Measurements from ENCODE around the gene FAM3A. TPM values are rescaled to one million over a fixed set of nuclear protein-coding genes. Genes with fewer than 3 reads are reported as not detected.

FAM3A gene
- total RNA-seq, 1 experiment from 2014 or later, result 15.6 TPM

DNA sequence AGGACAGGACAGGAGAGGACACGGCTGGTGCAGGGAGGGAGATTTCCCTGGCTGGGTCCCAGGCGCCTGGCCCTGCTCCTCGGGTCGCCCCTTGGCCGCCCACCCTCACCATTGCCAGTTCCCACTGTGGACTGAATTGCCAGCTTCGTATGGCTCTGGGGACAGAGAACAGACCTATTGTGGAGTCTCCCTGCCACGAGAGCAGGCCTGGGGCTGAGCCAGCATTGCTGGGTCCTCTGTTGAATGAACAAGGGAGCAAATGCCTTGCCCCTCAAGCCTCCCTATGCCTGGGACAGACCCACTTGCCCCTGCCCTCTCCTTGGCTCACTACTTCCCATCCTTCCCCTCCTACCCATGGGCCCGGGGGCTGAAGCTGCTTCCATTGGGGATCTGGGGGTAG, 53.6 kb downstream of the FAM3A start:
- Histone ChIP-seq H3K27me3 (ENCODE audit: insufficient read depth, low read length) (no peaks in the 10 kb centered on the region), H3K4me3 (replicated peaks in 1 of 2; ENCODE audit: low read depth in 1 of 2, low read length in 2 of 2) (no peak overlapping the region), H3K9ac (ENCODE audit: low read length) (no peak overlapping the region), H3K27ac (ENCODE audit: low read depth, low read length) (no peak overlapping the region), H3K9me3 (ENCODE audit: control insufficient read depth in 1 of 2, insufficient read depth in 1 of 2, low read depth in 1 of 2, low read length in 2 of 2) (no peaks in the 10 kb centered on the region), H3K4me2 (ENCODE audit: low read length) (no peak overlapping the region), H4K20me1 (ENCODE audit: insufficient read depth) (no peaks in the 10 kb centered on the region), H3K79me2 (ENCODE audit: insufficient read depth, low read length) (peaks cover 24% of the 10 kb centered on the region), H2AFZ (ENCODE audit: low read depth, low read length, poor library complexity, severe bottlenecking) (no peak overlapping the region), H3K4me1 (ENCODE audit: control insufficient read depth in 1 of 2, insufficient read depth in 2 of 2, low read length in 2 of 2) (peaks cover 5 to 8% of the 10 kb centered on the region in 2 experiments; a peak in 1 of 4 replicates), H3K36me3 (ENCODE audit: control insufficient read depth in 1 of 2, insufficient read depth in 2 of 2, low read length in 2 of 2) (peaks cover 2 to 4% of the 10 kb centered on the region in 2 experiments; a peak in 1 of 4 replicates), H3K9me2 (ENCODE audit: insufficient read depth) (no peaks in the 10 kb centered on the region)
- RAD21 ChIA-PET (ENCODE audit: low non-redundant PET in 1 of 2, low total read pairs in 2 of 2, uncharacterized antibody in 2 of 2, unreplicated experiment in 2 of 2), result no interaction called here
- TF ChIP-seq SP1 (IDR thresholded peaks at IDR 0.05; ENCODE audit: low read depth) (no peak), ZNF274 (IDR thresholded peaks at IDR 0.05; ENCODE audit: low read depth, low read length) (no peak), POLR2AphosphoS5 (IDR thresholded peaks at IDR 0.05; ENCODE audit: low read depth, low read length) (no peak), CEBPB (IDR thresholded peaks at IDR 0.05; ENCODE audit: low read depth) (no peak), EGR1 (IDR thresholded peaks at IDR 0.05; ENCODE audit: low read depth) (no peak), SIN3A (IDR thresholded peaks at IDR 0.05; ENCODE audit: low read depth) (no peak), ZFX (IDR thresholded peaks at IDR 0.05) (no peak), ELF1 (IDR thresholded peaks at IDR 0.05; ENCODE audit: borderline replicate concordance, low read depth) (no peak), EZH2phosphoT487 (IDR thresholded peaks at IDR 0.05; ENCODE audit: borderline replicate concordance) (no peak), SRF (IDR thresholded peaks at IDR 0.05; ENCODE audit: low read depth) (no peak), EZH2 (IDR thresholded peaks at IDR 0.05) (no peak), POLR2A (IDR thresholded peaks at IDR 0.05; ENCODE audit: borderline replicate concordance, extremely low read depth, insufficient read depth, insufficient read length) (no peak), YY1 (IDR thresholded peaks at IDR 0.05; ENCODE audit: extremely low read depth, insufficient replicate concordance, low read depth, low read length) (no peak), RAD21 (IDR thresholded peaks at IDR 0.05; ENCODE audit: low read depth) (no peak), CBX3 (IDR thresholded peaks at IDR 0.05; ENCODE audit: low read depth) (no peak)
- TF ChIP-seq, protein P1, sequence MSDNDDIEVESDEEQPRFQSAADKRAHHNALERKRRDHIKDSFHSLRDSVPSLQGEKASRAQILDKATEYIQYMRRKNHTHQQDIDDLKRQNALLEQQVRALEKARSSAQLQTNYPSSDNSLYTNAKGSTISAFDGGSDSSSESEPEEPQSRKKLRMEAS (IDR thresholded peaks at IDR 0.05), result no peak
- TF ChIP-seq, protein P2, sequence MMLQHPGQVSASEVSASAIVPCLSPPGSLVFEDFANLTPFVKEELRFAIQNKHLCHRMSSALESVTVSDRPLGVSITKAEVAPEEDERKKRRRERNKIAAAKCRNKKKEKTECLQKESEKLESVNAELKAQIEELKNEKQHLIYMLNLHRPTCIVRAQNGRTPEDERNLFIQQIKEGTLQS (IDR thresholded peaks at IDR 0.05), result no peak
- TF ChIP-seq, protein P3, sequence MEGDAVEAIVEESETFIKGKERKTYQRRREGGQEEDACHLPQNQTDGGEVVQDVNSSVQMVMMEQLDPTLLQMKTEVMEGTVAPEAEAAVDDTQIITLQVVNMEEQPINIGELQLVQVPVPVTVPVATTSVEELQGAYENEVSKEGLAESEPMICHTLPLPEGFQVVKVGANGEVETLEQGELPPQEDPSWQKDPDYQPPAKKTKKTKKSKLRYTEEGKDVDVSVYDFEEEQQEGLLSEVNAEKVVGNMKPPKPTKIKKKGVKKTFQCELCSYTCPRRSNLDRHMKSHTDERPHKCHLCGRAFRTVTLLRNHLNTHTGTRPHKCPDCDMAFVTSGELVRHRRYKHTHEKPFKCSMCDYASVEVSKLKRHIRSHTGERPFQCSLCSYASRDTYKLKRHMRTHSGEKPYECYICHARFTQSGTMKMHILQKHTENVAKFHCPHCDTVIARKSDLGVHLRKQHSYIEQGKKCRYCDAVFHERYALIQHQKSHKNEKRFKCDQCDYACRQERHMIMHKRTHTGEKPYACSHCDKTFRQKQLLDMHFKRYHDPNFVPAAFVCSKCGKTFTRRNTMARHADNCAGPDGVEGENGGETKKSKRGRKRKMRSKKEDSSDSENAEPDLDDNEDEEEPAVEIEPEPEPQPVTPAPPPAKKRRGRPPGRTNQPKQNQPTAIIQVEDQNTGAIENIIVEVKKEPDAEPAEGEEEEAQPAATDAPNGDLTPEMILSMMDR (IDR thresholded peaks at IDR 0.05 in 2 of 3, conservative IDR thresholded peaks at IDR 0.05 in 1 of 3; ENCODE audit: borderline replicate concordance in 1 of 3, insufficient read depth in 1 of 3, low read depth in 2 of 3, low read length in 2 of 3), result no peak
- TF ChIP-seq, protein P4, sequence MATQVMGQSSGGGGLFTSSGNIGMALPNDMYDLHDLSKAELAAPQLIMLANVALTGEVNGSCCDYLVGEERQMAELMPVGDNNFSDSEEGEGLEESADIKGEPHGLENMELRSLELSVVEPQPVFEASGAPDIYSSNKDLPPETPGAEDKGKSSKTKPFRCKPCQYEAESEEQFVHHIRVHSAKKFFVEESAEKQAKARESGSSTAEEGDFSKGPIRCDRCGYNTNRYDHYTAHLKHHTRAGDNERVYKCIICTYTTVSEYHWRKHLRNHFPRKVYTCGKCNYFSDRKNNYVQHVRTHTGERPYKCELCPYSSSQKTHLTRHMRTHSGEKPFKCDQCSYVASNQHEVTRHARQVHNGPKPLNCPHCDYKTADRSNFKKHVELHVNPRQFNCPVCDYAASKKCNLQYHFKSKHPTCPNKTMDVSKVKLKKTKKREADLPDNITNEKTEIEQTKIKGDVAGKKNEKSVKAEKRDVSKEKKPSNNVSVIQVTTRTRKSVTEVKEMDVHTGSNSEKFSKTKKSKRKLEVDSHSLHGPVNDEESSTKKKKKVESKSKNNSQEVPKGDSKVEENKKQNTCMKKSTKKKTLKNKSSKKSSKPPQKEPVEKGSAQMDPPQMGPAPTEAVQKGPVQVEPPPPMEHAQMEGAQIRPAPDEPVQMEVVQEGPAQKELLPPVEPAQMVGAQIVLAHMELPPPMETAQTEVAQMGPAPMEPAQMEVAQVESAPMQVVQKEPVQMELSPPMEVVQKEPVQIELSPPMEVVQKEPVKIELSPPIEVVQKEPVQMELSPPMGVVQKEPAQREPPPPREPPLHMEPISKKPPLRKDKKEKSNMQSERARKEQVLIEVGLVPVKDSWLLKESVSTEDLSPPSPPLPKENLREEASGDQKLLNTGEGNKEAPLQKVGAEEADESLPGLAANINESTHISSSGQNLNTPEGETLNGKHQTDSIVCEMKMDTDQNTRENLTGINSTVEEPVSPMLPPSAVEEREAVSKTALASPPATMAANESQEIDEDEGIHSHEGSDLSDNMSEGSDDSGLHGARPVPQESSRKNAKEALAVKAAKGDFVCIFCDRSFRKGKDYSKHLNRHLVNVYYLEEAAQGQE (IDR thresholded peaks at IDR 0.05; ENCODE audit: low read depth), result no peak
- no peak for DNase-seq (ENCODE audit: low read depth, low spot score)
- POLR2A ChIA-PET, result no interaction called here
- intact Hi-C loops (cut with micrococcal nuclease), result no loop called here
- CTCF ChIA-PET, result no interaction called here
- no peak for ATAC-seq
- no TSS peak for BruUV-seq (replicated peaks)
